ENCODE measurements around the gene MYL5. TPM values are rescaled to one million over a fixed set of nuclear protein-coding genes. Genes with fewer than 3 reads are reported as not detected.

MYL5 gene
- total and polyA plus RNA-seq, 2 of the 13 experiments (the other 11 are each of a cell fraction or from before 2014, with no cell fraction given): 6.5 to 16.0 TPM

DNA sequence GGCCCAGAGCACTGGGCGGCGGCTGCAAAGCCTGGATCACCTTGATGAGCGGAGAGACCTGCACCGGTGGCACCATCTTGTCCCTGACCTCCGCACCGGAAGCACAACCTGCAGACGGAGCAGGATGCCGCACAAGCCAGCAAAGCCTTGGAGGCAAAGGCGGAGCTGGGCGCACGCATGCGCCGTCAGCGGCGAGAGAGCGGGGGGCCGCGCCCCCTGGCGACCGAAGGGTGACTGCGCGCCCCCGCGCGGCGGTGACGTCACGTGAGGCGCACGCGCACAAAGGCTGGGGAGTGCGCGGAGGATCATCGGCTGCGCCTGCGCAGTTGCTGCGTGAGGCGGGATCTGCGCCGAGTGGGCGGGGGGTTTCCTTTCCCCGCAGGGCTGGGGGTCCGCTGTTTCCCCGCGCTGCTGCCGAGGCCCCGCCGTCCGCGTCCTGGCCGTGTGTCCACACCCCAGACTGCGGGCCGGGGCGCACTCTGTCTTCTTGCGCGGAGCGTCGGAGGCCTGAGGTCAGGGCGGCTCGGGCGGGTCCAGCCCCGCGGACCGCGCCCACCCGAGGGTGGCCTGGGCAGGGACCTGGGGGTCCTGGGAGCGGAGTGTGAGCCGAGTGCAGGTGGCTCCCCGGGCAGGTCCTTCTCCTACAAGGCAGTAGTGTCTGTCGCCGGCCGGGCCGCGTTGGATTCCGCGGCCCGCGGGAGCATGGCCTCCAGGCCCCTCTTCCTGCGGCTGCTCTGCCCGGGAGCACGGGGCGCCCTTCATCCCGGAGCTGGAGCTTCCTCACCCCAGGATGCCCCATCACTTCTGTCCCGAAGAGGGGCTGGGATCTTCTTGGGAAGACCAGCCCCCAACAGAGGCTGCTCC is at the start of gene MYL5, which contains the start of gene ATP5ME (continued):
- TF ChIP-seq JDP2 (CRISPR knock-in tag; IDR thresholded peaks at IDR 0.05; ENCODE audit: borderline replicate concordance) (no peak), ZNF124 (CRISPR knock-in tag; IDR thresholded peaks at IDR 0.05) (no peak), KLF13 (CRISPR knock-in tag; IDR thresholded peaks at IDR 0.05) (peak; percentile 24; the same call in 1 of the 2 replicates), SIN3B (IDR thresholded peaks at IDR 0.05; ENCODE audit: low read length) (peak; percentile 92), ZNF605 (CRISPR knock-in tag; IDR thresholded peaks at IDR 0.05) (no peak), RXRA (CRISPR knock-in tag; IDR thresholded peaks at IDR 0.05) (peak; percentile 69; the same call in 1 of the 2 replicates), HDAC2 (CRISPR knock-in tag; IDR thresholded peaks at IDR 0.05) (peak; percentile 70), ZFP90 (CRISPR knock-in tag; IDR thresholded peaks at IDR 0.05; ENCODE audit: borderline replicate concordance) (no peak; the same call in none of the 2 replicates), RELA (CRISPR knock-in tag; IDR thresholded peaks at IDR 0.05) (no peak), ZNF543 (CRISPR knock-in tag; IDR thresholded peaks at IDR 0.05) (no peak; the same call in 1 of the 2 replicates), KDM6A (CRISPR knock-in tag; IDR thresholded peaks at IDR 0.05; ENCODE audit: low read depth) (no peak), ZNF446 (CRISPR knock-in tag; IDR thresholded peaks at IDR 0.05) (no peak), ZNF709 (CRISPR knock-in tag; IDR thresholded peaks at IDR 0.05) (peak; percentile 89), ATF1 (CRISPR knock-in tag; IDR thresholded peaks at IDR 0.05) (no peak), TBX2 (CRISPR knock-in tag; IDR thresholded peaks at IDR 0.05; ENCODE audit: borderline replicate concordance) (no peak), ZNF660 (CRISPR knock-in tag; IDR thresholded peaks at IDR 0.05; ENCODE audit: borderline replicate concordance, low read depth) (no peak), ESRRA (CRISPR knock-in tag; IDR thresholded peaks at IDR 0.05; ENCODE audit: low read depth) (peak; percentile 72), ZNF678 (CRISPR knock-in tag; IDR thresholded peaks at IDR 0.05) (peak; percentile 83; the same call in 1 of the 2 replicates)
- TF ChIP-seq, protein P1, sequence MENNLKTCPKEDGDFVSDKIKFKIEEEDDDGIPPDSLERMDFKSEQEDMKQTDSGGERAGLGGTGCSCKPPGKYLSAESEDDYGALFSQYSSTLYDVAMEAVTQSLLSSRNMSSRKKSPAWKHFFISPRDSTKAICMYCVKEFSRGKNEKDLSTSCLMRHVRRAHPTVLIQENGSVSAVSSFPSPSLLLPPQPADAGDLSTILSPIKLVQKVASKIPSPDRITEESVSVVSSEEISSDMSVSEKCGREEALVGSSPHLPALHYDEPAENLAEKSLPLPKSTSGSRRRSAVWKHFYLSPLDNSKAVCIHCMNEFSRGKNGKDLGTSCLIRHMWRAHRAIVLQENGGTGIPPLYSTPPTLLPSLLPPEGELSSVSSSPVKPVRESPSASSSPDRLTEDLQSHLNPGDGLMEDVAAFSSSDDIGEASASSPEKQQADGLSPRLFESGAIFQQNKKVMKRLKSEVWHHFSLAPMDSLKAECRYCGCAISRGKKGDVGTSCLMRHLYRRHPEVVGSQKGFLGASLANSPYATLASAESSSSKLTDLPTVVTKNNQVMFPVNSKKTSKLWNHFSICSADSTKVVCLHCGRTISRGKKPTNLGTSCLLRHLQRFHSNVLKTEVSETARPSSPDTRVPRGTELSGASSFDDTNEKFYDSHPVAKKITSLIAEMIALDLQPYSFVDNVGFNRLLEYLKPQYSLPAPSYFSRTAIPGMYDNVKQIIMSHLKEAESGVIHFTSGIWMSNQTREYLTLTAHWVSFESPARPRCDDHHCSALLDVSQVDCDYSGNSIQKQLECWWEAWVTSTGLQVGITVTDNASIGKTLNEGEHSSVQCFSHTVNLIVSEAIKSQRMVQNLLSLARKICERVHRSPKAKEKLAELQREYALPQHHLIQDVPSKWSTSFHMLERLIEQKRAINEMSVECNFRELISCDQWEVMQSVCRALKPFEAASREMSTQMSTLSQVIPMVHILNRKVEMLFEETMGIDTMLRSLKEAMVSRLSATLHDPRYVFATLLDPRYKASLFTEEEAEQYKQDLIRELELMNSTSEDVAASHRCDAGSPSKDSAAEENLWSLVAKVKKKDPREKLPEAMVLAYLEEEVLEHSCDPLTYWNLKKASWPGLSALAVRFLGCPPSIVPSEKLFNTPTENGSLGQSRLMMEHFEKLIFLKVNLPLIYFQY (CRISPR knock-in tag; IDR thresholded peaks at IDR 0.05; ENCODE audit: borderline replicate concordance): no peak
- TF ChIP-seq, protein P2, sequence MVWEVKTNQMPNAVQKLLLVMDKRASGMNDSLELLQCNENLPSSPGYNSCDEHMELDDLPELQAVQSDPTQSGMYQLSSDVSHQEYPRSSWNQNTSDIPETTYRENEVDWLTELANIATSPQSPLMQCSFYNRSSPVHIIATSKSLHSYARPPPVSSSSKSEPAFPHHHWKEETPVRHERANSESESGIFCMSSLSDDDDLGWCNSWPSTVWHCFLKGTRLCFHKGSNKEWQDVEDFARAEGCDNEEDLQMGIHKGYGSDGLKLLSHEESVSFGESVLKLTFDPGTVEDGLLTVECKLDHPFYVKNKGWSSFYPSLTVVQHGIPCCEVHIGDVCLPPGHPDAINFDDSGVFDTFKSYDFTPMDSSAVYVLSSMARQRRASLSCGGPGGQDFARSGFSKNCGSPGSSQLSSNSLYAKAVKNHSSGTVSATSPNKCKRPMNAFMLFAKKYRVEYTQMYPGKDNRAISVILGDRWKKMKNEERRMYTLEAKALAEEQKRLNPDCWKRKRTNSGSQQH (CRISPR knock-in tag; IDR thresholded peaks at IDR 0.05; ENCODE audit: low read depth): no peak; the same call in 1 of the 2 replicates
- TF ChIP-seq, protein P3, sequence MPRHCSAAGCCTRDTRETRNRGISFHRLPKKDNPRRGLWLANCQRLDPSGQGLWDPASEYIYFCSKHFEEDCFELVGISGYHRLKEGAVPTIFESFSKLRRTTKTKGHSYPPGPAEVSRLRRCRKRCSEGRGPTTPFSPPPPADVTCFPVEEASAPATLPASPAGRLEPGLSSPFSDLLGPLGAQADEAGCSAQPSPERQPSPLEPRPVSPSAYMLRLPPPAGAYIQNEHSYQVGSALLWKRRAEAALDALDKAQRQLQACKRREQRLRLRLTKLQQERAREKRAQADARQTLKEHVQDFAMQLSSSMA (CRISPR knock-in tag; IDR thresholded peaks at IDR 0.05): peak; percentile 65; the same call in 1 of the 2 replicates
- TF ChIP-seq, protein P4, sequence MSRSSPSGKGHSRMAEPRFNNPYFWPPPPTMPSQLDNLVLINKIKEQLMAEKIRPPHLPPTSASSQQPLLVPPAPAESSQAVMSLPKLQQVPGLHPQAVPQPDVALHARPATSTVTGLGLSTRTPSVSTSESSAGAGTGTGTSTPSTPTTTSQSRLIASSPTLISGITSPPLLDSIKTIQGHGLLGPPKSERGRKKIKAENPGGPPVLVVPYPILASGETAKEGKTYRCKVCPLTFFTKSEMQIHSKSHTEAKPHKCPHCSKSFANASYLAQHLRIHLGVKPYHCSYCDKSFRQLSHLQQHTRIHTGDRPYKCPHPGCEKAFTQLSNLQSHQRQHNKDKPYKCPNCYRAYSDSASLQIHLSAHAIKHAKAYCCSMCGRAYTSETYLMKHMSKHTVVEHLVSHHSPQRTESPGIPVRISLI (CRISPR knock-in tag; IDR thresholded peaks at IDR 0.05; ENCODE audit: borderline replicate concordance): 0 out of 2 replicates have a peak, but pooled peaks have one; percentile 40
